Raji (cell line): ENCODE data around the gene ALX1.

Source experiments
- POLR2A ChIP-seq: IDR thresholded peaks from 2 replicates; pipeline ENCODE4 v1.6.1; 2011; ENCODE audit warnings: low read depth, low read length, control low read depth; ENCODE audit not compliant: insufficient read depth

Gene ALX1

GRCh38 chr12:85280165-85280983 is at the start of gene ALX1:
Gene ALX1 (plus strand): TSS chr12:85280220. CDS start chr12:85280262, 42 bp downstream.
- no peak for TF ChIP-seq POLR2A

DNA sequence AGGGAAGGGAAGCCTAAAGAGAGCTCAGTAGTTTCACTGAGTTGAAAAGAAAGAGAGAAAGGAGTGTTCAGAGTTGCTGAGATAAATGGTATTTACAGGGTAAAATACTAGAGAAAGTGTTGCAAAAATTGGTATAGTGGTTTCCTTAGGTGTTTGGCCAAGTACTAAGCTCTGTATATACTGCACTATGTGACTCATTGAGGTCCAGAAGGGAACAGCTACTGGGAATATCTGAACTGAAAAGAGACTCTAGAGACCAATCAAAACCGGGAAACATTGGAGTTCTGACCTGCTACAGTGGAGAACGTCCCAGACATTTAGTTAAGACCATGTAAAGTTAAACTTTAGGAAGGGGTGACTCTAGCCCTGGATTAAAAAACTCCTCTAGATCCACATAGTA is 42.7 kb upstream of the ALX1 start:
- TF ChIP-seq POLR2A, result no peak

DNA sequence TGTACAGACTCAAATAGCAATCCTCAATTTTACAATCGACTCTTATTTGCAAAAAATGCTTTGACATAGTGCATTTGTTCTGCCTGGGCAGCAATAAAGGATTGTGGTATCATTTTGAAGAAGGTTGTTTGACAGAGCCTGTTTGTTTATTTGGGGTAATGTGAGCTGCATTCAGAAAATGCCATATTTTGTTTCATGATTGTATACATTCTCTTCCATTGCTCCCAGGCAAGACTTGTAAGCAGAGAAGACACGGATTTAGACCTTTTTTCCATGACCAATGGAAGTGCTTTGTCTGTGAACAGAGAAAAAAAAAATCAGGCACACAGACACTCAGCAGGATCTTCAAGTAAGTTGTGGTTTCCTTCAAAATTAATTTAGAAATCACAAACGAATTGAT is 35.5 kb upstream of the ALX1 start:
- no peak for TF ChIP-seq POLR2A

GRCh38 chr12:85253853-85254252 is 26.2 kb upstream of the ALX1 start:
- TF ChIP-seq POLR2A, result no peak

- no peak for TF ChIP-seq POLR2A
Measured at GRCh38 chr12:85257671-85258070, 22.3 kb upstream of the ALX1 start.

DNA sequence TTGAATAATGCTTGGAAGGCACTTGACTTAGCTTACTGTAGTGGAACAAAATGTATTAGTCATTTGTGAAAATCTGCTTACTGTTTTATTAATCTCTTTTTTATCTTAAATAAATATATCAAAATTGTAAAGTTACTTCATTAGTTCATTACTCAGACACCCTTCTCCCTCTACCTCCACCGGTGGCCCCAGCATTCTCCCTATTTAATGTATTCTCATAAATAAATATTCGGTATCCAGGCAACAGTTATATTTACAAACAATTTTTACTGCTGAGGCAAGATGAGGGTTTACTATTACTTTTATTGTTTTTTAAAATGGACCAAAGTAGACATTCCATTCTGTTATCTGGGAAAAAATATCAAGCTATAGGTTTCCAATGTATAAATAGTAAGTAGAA is 19.6 kb upstream of the ALX1 start:
- no peak for TF ChIP-seq POLR2A

DNA sequence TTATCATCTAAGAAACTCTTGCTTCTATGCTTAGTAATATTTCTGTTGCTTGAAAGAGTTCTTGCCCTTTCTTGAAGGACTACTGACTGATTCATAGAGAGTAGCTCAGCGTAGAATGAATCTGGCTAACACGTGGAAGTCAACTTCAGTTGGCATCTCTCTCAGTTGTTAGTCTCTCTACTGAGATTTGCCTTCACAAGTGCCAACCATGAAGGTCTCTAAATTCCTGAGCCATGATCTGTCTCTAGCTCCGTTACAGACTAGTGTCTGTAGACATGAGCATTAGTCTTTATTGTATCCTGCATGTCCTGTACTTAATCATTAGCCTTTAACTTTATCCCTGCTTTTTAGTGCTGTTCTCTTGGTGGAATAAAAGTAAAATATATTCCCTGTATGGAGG is 19.1 kb upstream of the ALX1 start:
- TF ChIP-seq POLR2A, result no peak

DNA sequence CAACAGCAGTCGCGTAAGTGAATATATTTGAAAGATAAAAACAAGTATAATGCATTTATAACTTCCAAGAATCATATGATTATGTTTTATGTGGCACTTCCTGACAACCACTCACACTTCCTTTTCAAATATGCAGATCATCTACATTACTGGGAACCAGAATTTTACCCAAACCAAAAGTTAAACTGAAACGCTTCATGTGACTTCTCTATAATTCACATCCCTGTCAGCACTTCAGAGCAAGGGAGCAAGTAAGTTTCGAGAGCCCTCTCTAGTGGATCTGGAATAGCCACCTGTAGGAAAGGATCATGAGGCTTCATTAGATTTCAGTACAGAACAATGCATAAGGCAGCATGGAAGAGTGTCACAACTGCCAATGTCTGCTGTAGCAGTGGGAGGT is 13.7 kb upstream of the ALX1 start:
- TF ChIP-seq POLR2A, result no peak

- TF ChIP-seq POLR2A, result no peak
Measured at GRCh38 chr12:85273381-85274314, 6.4 kb upstream of the ALX1 start.

DNA sequence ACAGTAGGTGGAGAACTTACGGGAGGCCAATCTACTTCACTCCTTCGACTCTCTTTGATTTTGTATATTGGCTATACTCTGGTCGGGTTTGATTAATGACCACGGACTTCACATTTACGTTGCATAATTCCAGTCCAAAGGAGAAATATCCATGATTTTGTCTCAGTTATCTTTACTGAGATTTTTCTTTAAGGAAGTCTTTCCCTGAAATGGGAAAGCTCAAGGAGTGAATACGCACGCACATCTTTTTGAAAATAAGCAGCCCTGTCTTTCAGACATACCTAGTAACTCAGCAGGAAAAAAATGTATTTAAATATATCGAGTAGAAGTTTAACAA is 5.7 kb upstream of the ALX1 start:
- TF ChIP-seq POLR2A, result no peak

GRCh38 chr12:85275374-85275773 is 4.6 kb upstream of the ALX1 start:
- TF ChIP-seq POLR2A, result no peak

GRCh38 chr12:85277191-85277590 is 2.8 kb upstream of the ALX1 start:
- no peak for TF ChIP-seq POLR2A

GRCh38 chr12:85277900-85278597 is 2.0 kb upstream of the ALX1 start:
- TF ChIP-seq POLR2A, result no peak

DNA sequence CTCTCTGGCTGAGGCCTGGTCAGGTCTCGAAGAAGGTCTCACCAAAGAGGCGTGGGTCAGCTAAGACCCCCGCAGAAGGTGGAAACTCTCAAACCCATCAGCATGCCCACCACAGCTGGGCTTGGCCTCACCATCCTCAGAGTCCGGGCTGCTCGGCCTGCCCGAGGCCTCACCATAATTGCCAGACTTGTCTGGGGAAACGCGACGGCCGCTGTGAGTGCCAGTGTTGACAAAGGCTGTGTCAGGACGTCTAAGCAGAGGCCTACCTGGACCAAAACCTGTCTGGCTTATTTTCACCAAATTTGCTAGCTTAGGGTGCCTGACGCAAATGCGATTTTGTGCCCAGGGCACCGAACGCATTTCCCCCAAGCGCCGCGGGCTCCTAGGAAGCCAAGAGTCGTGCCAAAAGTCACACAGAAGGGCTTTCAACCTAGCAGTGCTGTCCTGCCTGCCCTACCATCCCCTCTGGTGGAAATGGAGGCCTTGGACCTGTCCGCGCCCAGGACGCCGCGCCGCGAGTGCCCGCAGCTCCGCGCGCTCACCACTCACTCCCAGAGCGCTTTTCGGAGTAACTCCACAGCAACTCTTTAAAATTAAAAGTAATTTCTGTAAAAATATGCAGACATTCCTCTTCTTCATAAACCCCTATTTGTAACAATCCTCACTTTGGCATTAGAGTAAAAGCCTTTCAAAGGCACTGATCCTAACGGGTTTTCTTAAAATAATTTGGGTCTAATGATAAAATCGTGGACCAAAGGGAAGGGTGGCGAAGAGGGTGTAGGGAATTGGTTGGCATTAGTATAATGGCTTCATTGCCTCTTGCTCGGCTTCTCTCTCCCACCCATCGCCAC is 1.2 kb upstream of the ALX1 start:
- no peak for TF ChIP-seq POLR2A
